Adrenal gland (tissue), 12 donors: ENCODE data around the gene ERC2. TPM values are rescaled to one million over a fixed set of nuclear protein-coding genes. Genes with fewer than 3 reads are reported as not detected.

ENCODE experiments used
- DNase-seq, 7 donors: peaks; one replicate each; pipeline ENCODE4 v3.0.0-alpha.2; 2019 to 2020
- H3K27ac ChIP-seq, 5 donors: fragments of 200-600 bp; sonication (generic) in 4 of 5; 1 replicate in 3 of 5; 2 replicates in 2 of 5; pipeline versions ENCODE4 v1.5.1 to v1.8.0; 2016 to 2020; ENCODE audit warnings: mild to moderate bottlenecking in 1 of 5
- H3K27me3 ChIP-seq: fragments of 200-600 bp; 2 replicates; pipeline ENCODE4 v1.8.0; 2021
- H3K36me3 ChIP-seq, 2 donors: fragments of 200-600 bp; replicated peaks in 1 of 2; 1 replicate in 1 of 2; 2 replicates in 1 of 2; pipeline versions ENCODE4 v1.5.1 to v1.8.0; 2018 to 2022
- H3K4me1 ChIP-seq, 2 donors: fragments of 200-600 bp; replicated peaks in 1 of 2; 1 replicate in 1 of 2; 2 replicates in 1 of 2; pipeline versions ENCODE4 v1.5.1 to v1.8.0; 2018 to 2021
- H3K4me3 ChIP-seq, 4 donors: fragments of 200-600 bp; sonication (generic) in 3 of 4; one replicate each; pipeline ENCODE4 v1.5.1; 2016 to 2018
- H3K9me3 ChIP-seq, 3 donors: fragments of 200-600 bp; sonication (generic) in 1 of 3; replicated peaks in 1 of 3; 1 replicate in 2 of 3; 2 replicates in 1 of 3; pipeline versions ENCODE4 v1.5.1 to v1.8.0; 2016 to 2021
- POLR2A ChIP-seq, 2 donors: fragments of 450-650 bp; IDR thresholded peaks; one replicate each; pipeline ENCODE4 v1.6.1; 2017; ENCODE audit warnings: antibody characterized with exemption in 2 of 2, mild to moderate bottlenecking in 2 of 2, moderate library complexity in 1 of 2
- WGBS, 4 donors: extraction: QIAGEN DNeasy Blood & Tissue Kit in 2 of 4; methylation state at CpG; one replicate each; pipeline versions ENCODE4 v1.1.5 to v1.1.7; 2013 to 2017; 5-methylcytosine and 5-hydroxymethylcytosine counted together
- intact Hi-C, 2 donors: fragments of 100-400 bp; cut with DNase I; formaldehyde crosslinking; loops; one replicate each; pipeline versions ENCODE4 v1.14.1 to v1.15.0; 2022 to 2023
- polyA plus RNA-seq, 3 donors: library from polyadenylated mRNA; stranded (reverse); fragments of 200-250 nt in 2 of 3; fragments of 350-450 nt in 1 of 3; fragmentation: Illumina TruSeq in 1 of 3; extraction: RNeasy Lipid Tissue Mini Kit (QIAGEN cat#74804) in 1 of 3; gene quantifications; one replicate each; pipeline ENCODE4 v1.2.3, GENCODE V29; 2013 to 2014
- total RNA-seq, 9 donors: library from RNA; depleted of rRNA in 4 of 9; stranded (reverse); fragments of >200 nt in 4 of 9; fragments of 120-200 nt in 1 of 9; fragmentation: NEBNext Ultra II Directional in 1 of 9; extraction: Animal tissue kit (Norgen Biotek cat#: 25700) in 1 of 9; gene quantifications; one replicate each; pipeline versions ENCODE4 v1.1.0 to v1.2.4, GENCODE V29; 2013 to 2023
- TF ChIP-seq, protein P1 (sequence below), 6 experiments: fragments of 450-650 bp in 4 of 6; fragments of 200-600 bp in 2 of 6; sonication (generic) in 1 of 6; IDR thresholded peaks; 1 replicate in 5 of 6; 2 replicates in 1 of 6; pipeline versions ENCODE4 v1.5.1 to v1.8.0; 2016 to 2021; ENCODE audit warnings: antibody characterized with exemption in 6 of 6, mild to moderate bottlenecking in 2 of 6, moderate library complexity in 1 of 6
- donor health status: healthy with polysubstance abuse.
- donor health status: Bipolar disorder and iron deficiency.
- donor health status: DM: yes; HTN: yes; CAD: no.
- donor health status: DM: no; HTN: no; CAD: no.
- donor health status: DM: no; HTN: no; CAD: no.
- donor health status: DM: yes; HTN: yes; CAD: no.

The ERC2 gene
- total and polyA plus RNA-seq, 12 donors, result 0.47 to 5.8 (median 1.5) TPM

DNA sequence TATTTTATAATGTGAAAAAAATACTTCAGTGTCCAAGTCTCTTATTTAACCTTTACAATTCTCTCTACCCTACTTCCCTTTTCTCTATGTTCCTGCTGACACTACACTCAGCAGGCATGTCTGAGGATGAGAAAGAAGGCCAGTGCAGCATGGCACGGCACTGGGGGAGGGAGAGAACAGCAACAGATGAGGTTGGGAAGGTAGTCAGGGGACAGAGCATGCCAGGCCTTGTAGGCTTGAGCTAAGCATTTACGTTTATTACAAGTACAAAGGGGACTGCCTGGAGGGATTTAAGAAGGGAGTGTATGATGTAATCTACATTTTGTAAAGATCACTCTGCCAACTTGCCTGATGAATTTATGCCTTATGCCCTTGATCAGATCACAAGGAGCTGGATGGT lies 863.9 kb downstream of the ERC2 start:
- no peak overlapping the region for H3K4me3 ChIP-seq
- H3K4me1 ChIP-seq, result no peaks in the 10 kb centered on the region
- H3K36me3 ChIP-seq, result no peaks in the 10 kb centered on the region
- intact Hi-C loops, result no loop called here
- no peak for TF ChIP-seq POLR2A (IDR thresholded peaks at IDR 0.05)
- TF ChIP-seq, protein P1, sequence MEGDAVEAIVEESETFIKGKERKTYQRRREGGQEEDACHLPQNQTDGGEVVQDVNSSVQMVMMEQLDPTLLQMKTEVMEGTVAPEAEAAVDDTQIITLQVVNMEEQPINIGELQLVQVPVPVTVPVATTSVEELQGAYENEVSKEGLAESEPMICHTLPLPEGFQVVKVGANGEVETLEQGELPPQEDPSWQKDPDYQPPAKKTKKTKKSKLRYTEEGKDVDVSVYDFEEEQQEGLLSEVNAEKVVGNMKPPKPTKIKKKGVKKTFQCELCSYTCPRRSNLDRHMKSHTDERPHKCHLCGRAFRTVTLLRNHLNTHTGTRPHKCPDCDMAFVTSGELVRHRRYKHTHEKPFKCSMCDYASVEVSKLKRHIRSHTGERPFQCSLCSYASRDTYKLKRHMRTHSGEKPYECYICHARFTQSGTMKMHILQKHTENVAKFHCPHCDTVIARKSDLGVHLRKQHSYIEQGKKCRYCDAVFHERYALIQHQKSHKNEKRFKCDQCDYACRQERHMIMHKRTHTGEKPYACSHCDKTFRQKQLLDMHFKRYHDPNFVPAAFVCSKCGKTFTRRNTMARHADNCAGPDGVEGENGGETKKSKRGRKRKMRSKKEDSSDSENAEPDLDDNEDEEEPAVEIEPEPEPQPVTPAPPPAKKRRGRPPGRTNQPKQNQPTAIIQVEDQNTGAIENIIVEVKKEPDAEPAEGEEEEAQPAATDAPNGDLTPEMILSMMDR (IDR thresholded peaks at IDR 0.05), result no peak
- no peak overlapping the region for H3K27ac ChIP-seq
- H3K9me3 ChIP-seq, result no peaks in the 10 kb centered on the region
- no peaks in the 10 kb centered on the region for H3K27me3 ChIP-seq
- DNase-seq, result peak in 1 of 7 donors; percentile 15
- WGBS, 4 donors, result 63 to 77% (median 70%) methylated on average over 2 of the region's 2 CpGs

- Histone ChIP-seq H3K36me3 (no peaks in the 10 kb centered on the region), H3K27me3 (no peaks in the 10 kb centered on the region), H3K4me1 (no peaks in the 10 kb centered on the region), H3K4me3 (no peak overlapping the region), H3K27ac (no peak overlapping the region), H3K9me3 (no peaks in the 10 kb centered on the region)
- peak in 1 of 7 donors; percentile 20 for DNase-seq
- TF ChIP-seq, protein P1 (IDR thresholded peaks at IDR 0.05), result no peak
- no peak for TF ChIP-seq POLR2A (IDR thresholded peaks at IDR 0.05)
- intact Hi-C loops, result no loop called here
- 54 to 60% (median 57%) methylated on average over 10 of the region's 10 CpGs for WGBS, 4 donors
Measured at GRCh38 chr3:55601366-55602080, 866.7 kb downstream of the ERC2 start.

DNA sequence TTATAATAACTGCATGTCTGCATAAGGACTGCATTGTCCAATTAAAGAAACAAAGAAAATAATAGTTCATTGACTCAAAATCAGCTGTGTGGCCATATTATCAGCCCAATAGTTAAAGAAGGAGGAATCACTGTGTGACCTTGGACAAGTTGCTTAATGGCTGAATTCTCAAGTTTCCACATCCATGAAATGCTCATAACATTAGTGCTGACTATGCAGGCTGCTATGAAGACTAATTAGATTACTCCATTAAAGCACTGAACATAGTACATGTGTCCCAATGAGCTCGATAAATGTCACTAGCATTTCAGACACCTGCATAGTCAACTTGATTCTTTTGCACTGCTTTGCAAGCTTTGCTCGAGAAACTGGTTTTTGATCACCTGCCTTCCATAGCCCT lies 870.0 kb downstream of the ERC2 start:
- no peak for TF ChIP-seq POLR2A (IDR thresholded peaks at IDR 0.05)
- TF ChIP-seq, protein P1 (IDR thresholded peaks at IDR 0.05), result no peak
- H3K4me1 ChIP-seq, result no peaks in the 10 kb centered on the region
- intact Hi-C loops, result no loop called here
- H3K9me3 ChIP-seq, result no peaks in the 10 kb centered on the region
- no peaks in the 10 kb centered on the region for H3K27me3 ChIP-seq
- no peaks in the 10 kb centered on the region for H3K36me3 ChIP-seq
- WGBS, 4 donors, result 83 to 96% (median 88%) methylated on average over 2 of the region's 2 CpGs
- DNase-seq, result no peak
- H3K27ac ChIP-seq, result no peak overlapping the region
- H3K4me3 ChIP-seq, result no peak overlapping the region

GRCh38 chr3:55597641-55598040 lies 870.6 kb downstream of the ERC2 start:
- no peak overlapping the region for H3K4me3 ChIP-seq
- H3K9me3 ChIP-seq, result no peaks in the 10 kb centered on the region
- WGBS, 4 donors, result 87 to 96% (median 91%) methylated on average over 4 of the region's 4 CpGs
- intact Hi-C loops, result no loop called here
- DNase-seq, result no peak
- no peaks in the 10 kb centered on the region for H3K27me3 ChIP-seq
- H3K36me3 ChIP-seq, result no peaks in the 10 kb centered on the region
- H3K4me1 ChIP-seq, result no peaks in the 10 kb centered on the region
- H3K27ac ChIP-seq, result no peak overlapping the region
- TF ChIP-seq, protein P1 (IDR thresholded peaks at IDR 0.05), result no peak
- no peak for TF ChIP-seq POLR2A (IDR thresholded peaks at IDR 0.05)
